Measurements from ENCODE around the gene ACTL9. TPM values are rescaled to one million over a fixed set of nuclear protein-coding genes. Genes with fewer than 3 reads are reported as not detected.

ACTL9 gene
- total RNA-seq, 2 experiments from 2014 or later = not detected

DNA sequence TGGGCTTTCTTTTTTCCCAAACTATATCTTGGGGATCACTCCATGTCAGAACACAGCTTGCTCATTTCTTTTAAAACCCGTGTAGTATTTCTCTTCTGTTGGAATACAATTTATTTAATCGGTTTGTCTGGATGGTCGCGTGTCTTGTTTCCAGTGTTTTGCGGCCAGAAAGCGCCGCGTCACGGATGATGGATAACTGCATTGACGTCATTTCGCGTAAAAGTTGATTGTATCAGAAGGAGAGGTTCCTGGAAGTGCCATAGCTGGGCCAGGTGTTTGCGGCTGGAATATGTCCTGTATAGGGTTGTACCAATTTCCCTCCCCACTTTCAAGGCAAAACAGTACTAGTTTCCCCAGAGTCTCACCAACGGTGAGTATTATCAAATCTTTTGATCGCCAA lies 9.7 kb downstream of the ACTL9 start:
- Histone ChIP-seq H3K4me1 (ENCODE audit: insufficient read depth, low read length) (peaks cover 1% of the 10 kb centered on the region), H3K9me3 (ENCODE audit: control insufficient read depth in 1 of 2, insufficient read depth in 1 of 2, low read length in 2 of 2) (no peaks in the 10 kb centered on the region), H3K4me3 (ENCODE audit: low read length) (no peak overlapping the region), H3K27ac (ENCODE audit: low read depth in 1 of 2, low read length in 2 of 2) (no peak overlapping the region), H3K27me3 (ENCODE audit: control insufficient read depth in 1 of 2, insufficient read depth in 2 of 2, low read length in 2 of 2) (no peaks in the 10 kb centered on the region), H3K36me3 (ENCODE audit: insufficient read depth, low read length) (no peaks in the 10 kb centered on the region)
- intact Hi-C loops (cut with DNase I, micrococcal nuclease) = no loop called here
- Mint-ChIP-seq H3K36me3 (ENCODE audit: low read depth) (no peaks in the 10 kb centered on the region), H3K4me1 (ENCODE audit: low read depth) (no peaks in the 10 kb centered on the region), H3K9me3 (no peaks in the 10 kb centered on the region), H3K27ac (no peak overlapping the region), H3K4me3 (no peak overlapping the region), H3K27me3 (peaks cover 5% of the 10 kb centered on the region)
- no peak for ATAC-seq (ENCODE audit: poor library complexity)
- ChIA-PET POLR2A (no interaction called here), CTCF (no interaction called here)
- TF ChIP-seq, protein P1, sequence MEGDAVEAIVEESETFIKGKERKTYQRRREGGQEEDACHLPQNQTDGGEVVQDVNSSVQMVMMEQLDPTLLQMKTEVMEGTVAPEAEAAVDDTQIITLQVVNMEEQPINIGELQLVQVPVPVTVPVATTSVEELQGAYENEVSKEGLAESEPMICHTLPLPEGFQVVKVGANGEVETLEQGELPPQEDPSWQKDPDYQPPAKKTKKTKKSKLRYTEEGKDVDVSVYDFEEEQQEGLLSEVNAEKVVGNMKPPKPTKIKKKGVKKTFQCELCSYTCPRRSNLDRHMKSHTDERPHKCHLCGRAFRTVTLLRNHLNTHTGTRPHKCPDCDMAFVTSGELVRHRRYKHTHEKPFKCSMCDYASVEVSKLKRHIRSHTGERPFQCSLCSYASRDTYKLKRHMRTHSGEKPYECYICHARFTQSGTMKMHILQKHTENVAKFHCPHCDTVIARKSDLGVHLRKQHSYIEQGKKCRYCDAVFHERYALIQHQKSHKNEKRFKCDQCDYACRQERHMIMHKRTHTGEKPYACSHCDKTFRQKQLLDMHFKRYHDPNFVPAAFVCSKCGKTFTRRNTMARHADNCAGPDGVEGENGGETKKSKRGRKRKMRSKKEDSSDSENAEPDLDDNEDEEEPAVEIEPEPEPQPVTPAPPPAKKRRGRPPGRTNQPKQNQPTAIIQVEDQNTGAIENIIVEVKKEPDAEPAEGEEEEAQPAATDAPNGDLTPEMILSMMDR (IDR thresholded peaks at IDR 0.05) = no peak
- DNase-seq = no peak

DNA sequence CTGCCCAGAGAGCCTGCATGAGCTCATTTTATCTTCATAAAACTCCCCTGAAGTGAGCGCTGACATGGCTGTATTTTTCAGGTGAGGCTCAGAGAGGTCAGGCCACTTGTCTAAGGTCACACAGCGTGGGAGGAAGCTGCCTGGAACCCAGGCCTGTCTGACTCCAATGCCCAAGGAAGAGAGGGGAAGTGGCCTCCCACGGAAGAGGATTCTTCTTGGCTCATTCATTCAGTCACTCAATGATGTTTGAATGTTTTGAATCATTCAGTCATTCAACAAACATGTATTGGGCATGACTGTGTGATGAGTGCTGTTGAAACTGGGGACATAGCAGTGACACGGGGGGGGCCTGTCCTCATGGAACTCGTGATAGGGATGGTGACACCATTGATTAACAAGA lies 12.0 kb downstream of the ACTL9 start:
- intact Hi-C loops (cut with DNase I, micrococcal nuclease) = no loop called here
- Histone ChIP-seq H3K9me3 (ENCODE audit: control insufficient read depth in 1 of 2, insufficient read depth in 1 of 2, low read length in 2 of 2) (no peaks in the 10 kb centered on the region), H3K36me3 (ENCODE audit: insufficient read depth, low read length) (no peaks in the 10 kb centered on the region), H3K27me3 (ENCODE audit: control insufficient read depth in 1 of 2, insufficient read depth in 2 of 2, low read length in 2 of 2) (no peaks in the 10 kb centered on the region), H3K4me1 (ENCODE audit: insufficient read depth, low read length) (no peaks in the 10 kb centered on the region), H3K4me3 (ENCODE audit: low read length) (no peak overlapping the region), H3K27ac (ENCODE audit: low read depth in 1 of 2, low read length in 2 of 2) (no peak overlapping the region)
- no peak overlapping the region for H3K4me3 Mint-ChIP-seq
- H3K27me3 Mint-ChIP-seq = no peaks in the 10 kb centered on the region
- ATAC-seq (ENCODE audit: poor library complexity) (no peak), DNase-seq (no peak)
- H3K4me1 Mint-ChIP-seq (ENCODE audit: low read depth) = peaks cover 5% of the 10 kb centered on the region
- ChIA-PET POLR2A (no interaction called here), CTCF (no interaction called here)
- no peak overlapping the region for H3K27ac Mint-ChIP-seq
- no peaks in the 10 kb centered on the region for H3K9me3 Mint-ChIP-seq
- TF ChIP-seq, protein P1 (IDR thresholded peaks at IDR 0.05) = no peak
- H3K36me3 Mint-ChIP-seq (ENCODE audit: low read depth) = no peaks in the 10 kb centered on the region

DNA sequence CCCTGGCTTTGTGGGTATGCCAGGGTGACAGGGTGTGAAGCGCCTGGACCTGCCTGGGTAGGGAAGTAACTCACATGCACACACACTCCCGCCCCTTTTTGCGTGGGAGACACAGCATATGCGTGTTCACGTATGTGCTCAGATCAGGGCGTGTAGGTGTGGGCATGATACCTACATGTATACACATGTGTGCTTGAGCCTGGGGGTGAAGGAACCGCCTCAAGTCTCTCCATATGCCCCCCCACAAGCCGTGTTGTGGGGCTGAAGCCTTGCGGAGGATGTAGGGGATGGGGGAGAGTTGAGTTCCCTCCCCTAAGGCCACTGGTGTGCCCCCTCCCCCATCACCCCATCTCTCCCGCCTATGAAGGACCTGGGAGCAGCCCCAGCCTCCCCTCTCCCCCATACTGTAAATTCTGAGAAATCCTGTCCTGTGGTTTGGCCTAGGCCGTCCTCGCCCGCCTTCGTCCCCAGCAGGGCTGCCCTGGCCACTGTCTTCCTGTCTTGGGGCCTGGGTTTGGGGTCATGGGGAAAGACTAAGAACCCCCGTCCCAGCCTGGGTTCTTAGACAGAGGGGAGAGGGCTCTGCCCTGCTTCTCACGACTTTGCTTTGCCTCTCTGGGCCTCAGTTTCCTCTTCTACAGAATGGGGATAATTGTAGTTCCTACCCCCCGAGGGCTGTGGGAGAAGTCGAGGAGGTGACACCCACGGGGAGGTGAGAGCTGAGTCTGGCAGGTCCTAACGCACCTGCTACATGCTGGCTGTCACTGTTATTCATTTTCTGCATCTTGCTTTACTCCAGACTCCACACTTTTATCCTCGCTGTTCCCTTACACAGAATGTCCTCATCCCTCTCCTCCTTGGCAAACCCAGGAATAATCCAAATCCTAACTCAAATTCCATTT lies 14.3 kb downstream of the ACTL9 start:
- ChIA-PET POLR2A (no interaction called here), CTCF (no interaction called here)
- H3K4me3 Mint-ChIP-seq = no peak overlapping the region
- no peaks in the 10 kb centered on the region for H3K4me1 ChIP-seq (ENCODE audit: insufficient read depth, low read length)
- H3K27me3 Mint-ChIP-seq = no peaks in the 10 kb centered on the region
- no peaks in the 10 kb centered on the region for H3K27me3 ChIP-seq (ENCODE audit: control insufficient read depth in 1 of 2, insufficient read depth in 2 of 2, low read length in 2 of 2)
- no peaks in the 10 kb centered on the region for H3K9me3 Mint-ChIP-seq
- no peak overlapping the region for H3K27ac ChIP-seq (ENCODE audit: low read depth in 1 of 2, low read length in 2 of 2)
- peaks cover 5% of the 10 kb centered on the region for H3K4me1 Mint-ChIP-seq (ENCODE audit: low read depth)
- no peaks in the 10 kb centered on the region for H3K36me3 ChIP-seq (ENCODE audit: insufficient read depth, low read length)
- ATAC-seq (ENCODE audit: poor library complexity) (no peak), DNase-seq (no peak)
- no peaks in the 10 kb centered on the region for H3K9me3 ChIP-seq (ENCODE audit: control insufficient read depth in 1 of 2, insufficient read depth in 1 of 2, low read length in 2 of 2)
- no peaks in the 10 kb centered on the region for H3K36me3 Mint-ChIP-seq (ENCODE audit: low read depth)
- TF ChIP-seq, protein P1 (IDR thresholded peaks at IDR 0.05) = no peak
- intact Hi-C loops (cut with DNase I, micrococcal nuclease) = no loop called here
- H3K27ac Mint-ChIP-seq = no peak overlapping the region
- no peak overlapping the region for H3K4me3 ChIP-seq (ENCODE audit: low read length)
